Lung (tissue), 13 donors: ENCODE measurements around the gene ARG2. TPM values are rescaled to one million over a fixed set of nuclear protein-coding genes. Genes with fewer than 3 reads are reported as not detected.

Experiments used
- ATAC-seq: fragments of 200-7000 bp; cut with Tn5 transposase; one replicate; pipeline ENCODE4 v1.9.1; 2020; ENCODE audit warnings: moderate number of reproducible peaks; ENCODE audit not compliant: insufficient read depth, low FRiP score
- DNase-seq, 3 donors: peaks; one replicate each; pipeline ENCODE4 v3.0.0-alpha.2; 2013 to 2017
- H3K27ac ChIP-seq, 2 donors: one replicate each; pipeline ENCODE4 v1.5.1; 2013; ENCODE audit warnings: mild to moderate bottlenecking in 2 of 2, moderate library complexity in 2 of 2, control low read depth in 1 of 2, inconsistent platforms in 1 of 2, low read depth in 1 of 2, low read length in 1 of 2
- H3K27me3 ChIP-seq, 3 donors: one replicate each; pipeline ENCODE4 v1.5.1; 2013; ENCODE audit warnings: low read length in 2 of 3; ENCODE audit not compliant: control insufficient read depth in 3 of 3, insufficient read depth in 3 of 3
- H3K36me3 ChIP-seq, 4 donors: one replicate each; pipeline ENCODE4 v1.5.1; 2013; ENCODE audit warnings: low read length in 4 of 4, mild to moderate bottlenecking in 1 of 4, moderate library complexity in 1 of 4; ENCODE audit not compliant: control insufficient read depth in 4 of 4, insufficient read depth in 4 of 4
- H3K4me1 ChIP-seq, 5 donors: one replicate each; pipeline ENCODE4 v1.5.1; 2013; ENCODE audit warnings: low read length in 5 of 5, mild to moderate bottlenecking in 2 of 5, moderate library complexity in 1 of 5; ENCODE audit not compliant: control insufficient read depth in 5 of 5, insufficient read depth in 5 of 5
- H3K4me3 ChIP-seq: one replicate; pipeline ENCODE4 v1.5.1; 2013; ENCODE audit warnings: mild to moderate bottlenecking, control low read depth, moderate library complexity
- H3K9ac ChIP-seq, 2 donors: one replicate each; pipeline ENCODE4 v1.5.1; 2013; ENCODE audit warnings: low read length in 2 of 2, control low read depth in 1 of 2; ENCODE audit not compliant: insufficient read depth in 1 of 2
- H3K9me3 ChIP-seq, 4 donors: one replicate each; pipeline ENCODE4 v1.5.1; 2013; ENCODE audit warnings: low read length in 3 of 4, mild to moderate bottlenecking in 1 of 4, moderate library complexity in 1 of 4; ENCODE audit not compliant: control insufficient read depth in 4 of 4, insufficient read depth in 3 of 4
- WGBS, 2 donors: extraction: QIAGEN DNeasy Blood & Tissue Kit; methylation state at CpG; one replicate each; pipeline ENCODE4 v1.1.7; 2013; 5-methylcytosine and 5-hydroxymethylcytosine counted together
- polyA plus RNA-seq, 2 donors: library from polyadenylated mRNA; stranded (reverse); fragments of 200-250 nt; gene quantifications; one replicate each; pipeline ENCODE4 v1.2.1, GENCODE V29; 2013
- small RNA-seq: library from RNA; depleted of rRNA; stranded (forward); fragments of <200 nt; gene quantifications from one replicate; pipeline ENCODE3, GENCODE V24; 2014; ENCODE audit warnings: low replicate concordance
- total RNA-seq, 2 donors: library from RNA; depleted of rRNA in 1 of 2; stranded (reverse); fragments of >200 nt in 1 of 2; gene quantifications; one replicate each; pipeline ENCODE4 v1.2.1, GENCODE V29; 2014 to 2021
- TF ChIP-seq, protein P1 (sequence below): IDR thresholded peaks from 2 replicates; pipeline ENCODE4 v1.5.1; 2012; ENCODE audit warnings: mild to moderate bottlenecking; ENCODE audit errors: control extremely low read depth, extremely low read depth
- donor health status: control.
- donor health status: control.
- donor health status: Bipolar disorder and iron deficiency.
- donor health status: healthy.
- donor health status: DM: yes; HTN: yes; CAD: no.

The ARG2 gene
- total and polyA plus RNA-seq, 4 donors = 1.1 to 5.9 (median 5.0) TPM

GRCh38 chr14:67698179-67698578 is 78.5 kb downstream of the ARG2 start:
- TF ChIP-seq, protein P1, sequence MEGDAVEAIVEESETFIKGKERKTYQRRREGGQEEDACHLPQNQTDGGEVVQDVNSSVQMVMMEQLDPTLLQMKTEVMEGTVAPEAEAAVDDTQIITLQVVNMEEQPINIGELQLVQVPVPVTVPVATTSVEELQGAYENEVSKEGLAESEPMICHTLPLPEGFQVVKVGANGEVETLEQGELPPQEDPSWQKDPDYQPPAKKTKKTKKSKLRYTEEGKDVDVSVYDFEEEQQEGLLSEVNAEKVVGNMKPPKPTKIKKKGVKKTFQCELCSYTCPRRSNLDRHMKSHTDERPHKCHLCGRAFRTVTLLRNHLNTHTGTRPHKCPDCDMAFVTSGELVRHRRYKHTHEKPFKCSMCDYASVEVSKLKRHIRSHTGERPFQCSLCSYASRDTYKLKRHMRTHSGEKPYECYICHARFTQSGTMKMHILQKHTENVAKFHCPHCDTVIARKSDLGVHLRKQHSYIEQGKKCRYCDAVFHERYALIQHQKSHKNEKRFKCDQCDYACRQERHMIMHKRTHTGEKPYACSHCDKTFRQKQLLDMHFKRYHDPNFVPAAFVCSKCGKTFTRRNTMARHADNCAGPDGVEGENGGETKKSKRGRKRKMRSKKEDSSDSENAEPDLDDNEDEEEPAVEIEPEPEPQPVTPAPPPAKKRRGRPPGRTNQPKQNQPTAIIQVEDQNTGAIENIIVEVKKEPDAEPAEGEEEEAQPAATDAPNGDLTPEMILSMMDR = no peak
- WGBS, 2 donors = 71 to 78% methylated on average over 1 of the region's 1 CpG

More at GRCh38 chr14:67698179-67698578, 78.5 kb downstream of the ARG2 start:
- Histone ChIP-seq H3K27me3 (no peaks in the 10 kb centered on the region), H3K27ac (no peak overlapping the region), H3K4me1 (peaks cover 0 to 4% (median 0%) of the 10 kb centered on the region in 5 donors), H3K9me3 (no peaks in the 10 kb centered on the region), H3K4me3 (no peak overlapping the region), H3K36me3 (peaks cover 0 to 1% (median 0%) of the 10 kb centered on the region in 4 donors), H3K9ac (no peak overlapping the region)
- no peak for DNase-seq
- no peak for ATAC-seq

Small RNAs within 50 kb of the gene (small RNA-seq; reads per million reads assigned to genes)
- gene AL132640.3 = not detected
- gene RF00019 = not detected
- gene RNA5SP386 = not detected

Other genes with a start within 250 kb of the ARG2 start
- gene PLEK2, start 207.8 kb upstream of the ARG2 start, total RNA-seq = 1 to 10 TPM; 2.8 to 4.9 TPM
- gene PLEK2, start 207.8 kb upstream of the ARG2 start, polyA plus RNA-seq = 1 to 10 TPM; 3.6 to 4.2 TPM
- gene TMEM229B, start 131.2 kb upstream of the ARG2 start, total RNA-seq = 1 to 10 TPM; 1.5 to 4.5 TPM
- gene TMEM229B, start 131.2 kb upstream of the ARG2 start, polyA plus RNA-seq = 1 to 10 TPM; 1.5 to 3.5 TPM
- gene PLEKHH1, start 86.6 kb upstream of the ARG2 start, total RNA-seq = 1 to 10 TPM; 2.9 to 9.3 TPM
- gene PLEKHH1, start 86.6 kb upstream of the ARG2 start, polyA plus RNA-seq = 1 to 10 TPM in 1 of 2 donors, under 1 TPM in 1; 0.80 to 2.9 TPM
- gene PIGH, start 19.7 kb upstream of the ARG2 start, total RNA-seq = 10 to 100 TPM; 20.6 to 22.3 TPM
- 10 to 100 TPM; 21.9 to 29.5 TPM for gene PIGH, start 19.7 kb upstream of the ARG2 start, polyA plus RNA-seq
- 100 to 1,000 TPM in 1 of 2 donors, 10 to 100 TPM in 1; 43.9 to 105 TPM for gene VTI1B, start 54.7 kb downstream of the ARG2 start, total RNA-seq
- 10 to 100 TPM; 48.4 to 86.6 TPM for gene VTI1B, start 54.7 kb downstream of the ARG2 start, polyA plus RNA-seq
- gene RDH11, start 75.8 kb downstream of the ARG2 start, total RNA-seq = 10 to 100 TPM; 73.7 to 80.3 TPM
- gene RDH11, start 75.8 kb downstream of the ARG2 start, polyA plus RNA-seq = 10 to 100 TPM; 42.0 to 60.3 TPM
- under 1 TPM in 1 of 2 donors, not detected in 1; 0.25 TPM for gene RDH12, start 82.0 kb downstream of the ARG2 start, total RNA-seq
- gene RDH12, start 82.0 kb downstream of the ARG2 start, polyA plus RNA-seq = under 1 TPM; 0.06 to 0.22 TPM
- gene ZFYVE26, start 196.7 kb downstream of the ARG2 start, total RNA-seq = 10 to 100 TPM; 35.0 to 50.6 TPM
- gene ZFYVE26, start 196.7 kb downstream of the ARG2 start, polyA plus RNA-seq = 1 to 10 TPM; 6.8 to 9.0 TPM
- gene RAD51B, start 199.9 kb downstream of the ARG2 start, total RNA-seq = 10 to 100 TPM; 16.6 to 95.0 TPM
- gene RAD51B, start 199.9 kb downstream of the ARG2 start, polyA plus RNA-seq = 1 to 10 TPM; 2.5 to 2.7 TPM